ENCODE measurements around the gene CD300LD. TPM values are rescaled to one million over a fixed set of nuclear protein-coding genes. Genes with fewer than 3 reads are reported as not detected.

The CD300LD gene
- polyA plus RNA-seq, 1 donor from 2014 or later: not detected

- Histone ChIP-seq H3F3A (ENCODE audit: insufficient read depth, low read length, poor library complexity, severe bottlenecking) (no peaks in the 10 kb centered on the region), H3K4me3 (ENCODE audit: low read length) (no peak overlapping the region), H2AFZ (ENCODE audit: low read depth, low read length) (no peak overlapping the region), H3K36me3 (ENCODE audit: insufficient read depth, low read length) (no peaks in the 10 kb centered on the region), H3K9me3 (ENCODE audit: low read length) (no peaks in the 10 kb centered on the region), H4K20me1 (ENCODE audit: insufficient read depth) (no peaks in the 10 kb centered on the region), H3K79me2 (replicated peaks; ENCODE audit: insufficient read depth, low read length) (no peaks in the 10 kb centered on the region), H3K27me3 (ENCODE audit: insufficient read depth, low read depth, low read length) (peaks cover 2% of the 10 kb centered on the region), H3K9me2 (ENCODE audit: insufficient read depth, low read length) (no peaks in the 10 kb centered on the region), H3K9ac (ENCODE audit: low read length) (no peak overlapping the region), H3K4me2 (ENCODE audit: low read length) (no peak overlapping the region), H3K27ac (ENCODE audit: low read length) (no peak overlapping the region)
- TF ChIP-seq MXI1 (conservative IDR thresholded peaks at IDR 0.05; ENCODE audit: poor library complexity, severe bottlenecking) (no peak), EZH2 (IDR thresholded peaks at IDR 0.05; ENCODE audit: borderline replicate concordance, insufficient read depth, low read length, poor library complexity, severe bottlenecking) (no peak), SMC3 (conservative IDR thresholded peaks at IDR 0.05; ENCODE audit: poor library complexity) (no peak), TAF1 (IDR thresholded peaks at IDR 0.05; ENCODE audit: low read depth) (no peak), CTCF (IDR thresholded peaks at IDR 0.05; ENCODE audit: poor library complexity, severe bottlenecking) (no peak)
Observed at GRCh38 chr17:74616696-74617095, 24.6 kb upstream of the CD300LD start.

- Histone ChIP-seq H2AFZ (ENCODE audit: low read depth, low read length) (no peak overlapping the region), H3K4me3 (ENCODE audit: low read length) (no peak overlapping the region), H3K79me2 (replicated peaks; ENCODE audit: insufficient read depth, low read length) (no peaks in the 10 kb centered on the region), H3K36me3 (ENCODE audit: insufficient read depth, low read length) (no peaks in the 10 kb centered on the region), H3K27me3 (ENCODE audit: insufficient read depth, low read depth, low read length) (peaks cover 13% of the 10 kb centered on the region), H3K27ac (ENCODE audit: low read length) (no peak overlapping the region), H3K9ac (ENCODE audit: low read length) (no peak overlapping the region), H3K9me3 (ENCODE audit: low read length) (no peaks in the 10 kb centered on the region), H3F3A (ENCODE audit: insufficient read depth, low read length, poor library complexity, severe bottlenecking) (no peaks in the 10 kb centered on the region), H3K4me2 (ENCODE audit: low read length) (no peak overlapping the region), H4K20me1 (ENCODE audit: insufficient read depth) (no peaks in the 10 kb centered on the region), H3K9me2 (ENCODE audit: insufficient read depth, low read length) (no peaks in the 10 kb centered on the region)
- TF ChIP-seq CTCF (IDR thresholded peaks at IDR 0.05; ENCODE audit: poor library complexity, severe bottlenecking) (no peak), TAF1 (IDR thresholded peaks at IDR 0.05; ENCODE audit: low read depth) (no peak), REST (IDR thresholded peaks at IDR 0.05; ENCODE audit: borderline replicate concordance) (no peak), MXI1 (conservative IDR thresholded peaks at IDR 0.05; ENCODE audit: poor library complexity, severe bottlenecking) (no peak), EP300 (conservative IDR thresholded peaks at IDR 0.05; ENCODE audit: poor library complexity, severe bottlenecking) (no peak), SMC3 (conservative IDR thresholded peaks at IDR 0.05; ENCODE audit: poor library complexity) (no peak), POLR2AphosphoS5 (IDR thresholded peaks at IDR 0.05) (no peak), EZH2 (IDR thresholded peaks at IDR 0.05; ENCODE audit: borderline replicate concordance, insufficient read depth, low read length, poor library complexity, severe bottlenecking) (no peak), RAD21 (conservative IDR thresholded peaks at IDR 0.05) (no peak)
Observed at GRCh38 chr17:74612046-74612445, 20.0 kb upstream of the CD300LD start.
